Activated T-helper 1 cell treated with anti-CD3 and anti-CD28 coated beads, Interleukin-12 subunit alpha, Interleukin-12 subunit beta, Interleukin-2, Interleukin-4 antibody, amounts not matched to agents 30 ng/mL and 10 ng/mL and 1 ng/mL, durations not matched to agents 14 hours and 24 hours and 36 hours (primary cell): ENCODE data around the gene HOXB8. TPM values are rescaled to one million over a fixed set of nuclear protein-coding genes. Genes with fewer than 3 reads are reported as not detected.

Experiments used
- DNase-seq: peaks from one replicate; pipeline ENCODE4 v3.0.0; 2021; ENCODE audit warnings: low spot score
- H3K27ac Mint-ChIP-seq: one replicate; pipeline ENCODE4 v1.8.0; 2021; ENCODE audit warnings: mild to moderate bottlenecking, mixed read lengths
- H3K27me3 Mint-ChIP-seq: one replicate; pipeline ENCODE4 v1.8.0; 2022; ENCODE audit warnings: mild to moderate bottlenecking, moderate library complexity, mixed read lengths; ENCODE audit not compliant: insufficient read depth
- H3K36me3 Mint-ChIP-seq: one replicate; pipeline ENCODE4 v1.8.0; 2021; ENCODE audit warnings: low read depth, mixed read lengths
- H3K4me1 Mint-ChIP-seq: one replicate; pipeline ENCODE4 v1.8.0; 2021; ENCODE audit warnings: low read depth, mixed read lengths
- H3K4me3 Mint-ChIP-seq: one replicate; pipeline ENCODE4 v1.8.0; 2021; ENCODE audit warnings: mild to moderate bottlenecking, moderate library complexity, mixed read lengths
- H3K9me3 Mint-ChIP-seq: one replicate; pipeline ENCODE4 v1.8.0; 2021; ENCODE audit warnings: mixed read lengths
- intact Hi-C: fragments of 100-400 bp; cut with micrococcal nuclease; formaldehyde crosslinking; loops from one replicate; pipeline ENCODE4 v1.15.1; 2024
- total RNA-seq: library from RNA; stranded (reverse); gene quantifications from 2 replicates; pipeline ENCODE4 v1.2.3, GENCODE V29; 2022

HOXB8 gene
- total RNA-seq, 1 donor from 2014 or later: not detected

DNA sequence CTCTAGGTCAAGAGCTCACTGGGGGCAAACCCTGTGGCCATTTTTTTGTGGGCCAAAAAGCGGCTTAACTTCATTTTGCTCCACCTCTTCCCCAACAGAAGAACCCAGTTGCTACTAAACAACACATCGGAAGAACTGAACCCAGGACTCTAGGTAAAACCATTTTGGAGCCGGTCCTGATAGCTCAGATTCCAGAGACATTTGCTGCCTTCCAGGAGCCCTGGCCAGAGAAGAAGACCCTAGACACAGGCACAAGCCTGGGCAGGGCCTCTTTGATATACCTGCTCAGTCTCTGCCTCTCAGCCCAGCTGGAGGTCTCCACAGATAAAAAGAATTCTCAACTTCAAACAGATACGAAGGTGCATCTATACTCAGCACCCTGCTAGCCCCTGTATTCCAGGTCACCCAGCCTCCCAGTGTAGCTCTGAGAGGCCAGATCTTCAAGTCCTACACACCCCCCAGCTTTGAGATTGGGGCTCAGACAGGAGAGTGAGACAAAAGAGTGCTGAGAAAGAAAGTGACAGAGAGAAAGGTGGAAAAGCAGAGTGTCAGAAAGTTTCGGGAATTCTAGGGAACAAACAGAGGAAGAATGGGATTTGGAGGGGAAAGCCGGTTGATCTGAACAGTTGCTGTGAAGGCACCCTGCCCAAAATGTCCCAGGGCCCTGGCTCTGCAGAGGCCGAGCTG is 17.6 kb upstream of the HOXB8 start:
- H3K4me3 Mint-ChIP-seq: peak overlapping the region; percentile 50
- intact Hi-C loops: no loop called here
- peak overlapping the region; percentile 66 for H3K27ac Mint-ChIP-seq
- DNase-seq: no peak
- H3K4me1 Mint-ChIP-seq: peaks cover 10% of the 10 kb centered on the region
- H3K36me3 Mint-ChIP-seq: no peaks in the 10 kb centered on the region
- no peaks in the 10 kb centered on the region for H3K9me3 Mint-ChIP-seq
- H3K27me3 Mint-ChIP-seq: peaks cover 89% of the 10 kb centered on the region

GRCh38 chr17:48631693-48632578 is 16.8 kb upstream of the HOXB8 start:
- Mint-ChIP-seq H3K27ac (no peak overlapping the region), H3K36me3 (no peaks in the 10 kb centered on the region), H3K9me3 (no peaks in the 10 kb centered on the region), H3K4me3 (no peak overlapping the region), H3K27me3 (peaks cover 89% of the 10 kb centered on the region), H3K4me1 (peaks cover 12% of the 10 kb centered on the region)
- no peak for DNase-seq
- intact Hi-C loops: no loop called here

DNA sequence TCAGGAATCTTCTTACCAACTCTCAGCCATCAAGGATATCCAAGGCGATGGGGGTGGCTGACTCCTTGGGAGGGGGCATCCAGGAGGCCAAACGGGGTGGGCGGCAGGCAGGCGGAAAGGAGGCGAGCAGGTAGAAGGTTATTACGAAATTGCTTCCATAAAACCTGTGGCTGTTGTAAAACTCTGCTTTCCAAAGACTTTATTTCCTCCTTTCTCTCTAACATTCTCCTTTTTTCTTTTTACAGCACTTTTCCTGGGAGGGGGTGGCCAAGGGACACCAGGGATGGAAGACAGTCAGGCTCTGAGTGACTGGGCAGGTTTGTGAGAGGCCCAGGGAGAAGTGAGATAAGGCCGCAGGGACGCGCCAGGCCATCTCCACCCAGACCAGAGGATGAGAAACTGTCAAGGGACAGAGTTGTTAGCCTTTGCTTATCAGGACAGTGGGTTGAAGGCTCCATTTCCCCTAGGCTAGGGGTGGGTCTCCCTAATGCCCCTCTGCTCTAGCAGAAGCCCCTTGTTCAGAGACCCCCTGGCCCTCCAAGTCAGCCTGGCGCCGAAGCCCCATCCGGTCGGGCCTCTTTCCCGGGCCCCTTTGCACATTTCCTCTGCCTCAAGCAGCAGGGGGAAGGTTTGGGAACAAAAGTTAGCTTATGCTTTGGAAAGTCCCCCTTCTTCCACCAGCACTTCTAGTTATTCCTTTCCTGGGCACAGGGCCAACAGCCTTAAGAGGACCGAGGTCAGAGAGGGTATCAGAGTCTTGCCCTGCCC is 16.0 kb upstream of the HOXB8 start:
- intact Hi-C loops: no loop called here
- no peak overlapping the region for H3K4me3 Mint-ChIP-seq
- H3K4me1 Mint-ChIP-seq: peaks cover 15% of the 10 kb centered on the region

DNA sequence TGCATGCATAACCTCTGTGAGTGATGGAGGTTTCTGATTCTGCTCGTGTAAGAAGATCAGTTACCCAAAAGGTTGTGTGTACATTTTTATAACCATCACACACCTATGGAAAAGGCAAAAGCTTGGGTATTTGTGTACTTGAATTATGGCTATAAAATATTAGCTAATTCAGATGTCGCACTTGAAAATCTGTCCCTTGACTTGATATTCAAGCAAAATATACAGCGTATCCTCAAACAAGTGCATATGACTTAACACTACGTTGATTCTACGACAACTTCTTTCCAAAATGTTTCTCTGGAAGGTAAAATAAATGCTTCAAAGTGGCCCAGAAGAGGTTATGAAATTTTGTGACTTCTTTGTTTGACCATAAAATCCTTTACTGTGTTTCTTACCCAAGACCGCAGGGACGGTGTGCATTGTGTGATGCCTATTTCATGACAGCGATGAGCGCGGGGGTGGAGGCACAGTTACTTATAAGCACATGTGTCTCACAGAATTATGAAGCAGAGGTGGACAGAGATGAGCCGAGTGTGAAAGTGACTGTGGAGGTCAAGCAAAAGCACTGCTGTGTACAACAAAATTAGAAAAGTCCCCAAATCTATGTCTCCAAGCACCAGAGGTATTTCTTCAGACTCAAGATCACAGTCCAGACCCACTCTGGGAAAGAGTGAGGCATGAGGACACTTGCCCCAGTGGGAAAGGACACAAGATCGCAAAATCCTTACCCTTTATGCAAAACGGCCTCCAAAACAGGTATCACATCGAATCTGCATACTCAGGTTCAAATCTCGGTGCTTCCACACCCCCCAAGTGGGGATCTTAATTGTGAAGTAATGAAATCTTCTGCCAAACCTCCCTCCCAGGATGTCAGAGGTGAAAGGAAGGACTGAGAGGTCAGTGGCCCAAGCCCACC is 15.2 kb upstream of the HOXB8 start:
- Mint-ChIP-seq H3K27ac (no peak overlapping the region), H3K36me3 (peaks cover 1% of the 10 kb centered on the region), H3K4me3 (no peak overlapping the region), H3K4me1 (peaks cover 16% of the 10 kb centered on the region), H3K27me3 (peaks cover 84% of the 10 kb centered on the region), H3K9me3 (no peaks in the 10 kb centered on the region)
- intact Hi-C loops: no loop called here
- DNase-seq: no peak

More for the DNA sequence above, 16.0 kb upstream of the HOXB8 start:
- H3K9me3 Mint-ChIP-seq: no peaks in the 10 kb centered on the region
- H3K27me3 Mint-ChIP-seq: peaks cover 88% of the 10 kb centered on the region
- no peak overlapping the region for H3K27ac Mint-ChIP-seq
- peaks cover 1% of the 10 kb centered on the region for H3K36me3 Mint-ChIP-seq
- DNase-seq: no peak

- peaks cover 81% of the 10 kb centered on the region for H3K27me3 Mint-ChIP-seq
- H3K36me3 Mint-ChIP-seq: peaks cover 1% of the 10 kb centered on the region
- intact Hi-C loops: no loop called here
- peaks cover 16% of the 10 kb centered on the region for H3K4me1 Mint-ChIP-seq
- no peak for DNase-seq
- no peak overlapping the region for H3K4me3 Mint-ChIP-seq
- no peak overlapping the region for H3K27ac Mint-ChIP-seq
- no peaks in the 10 kb centered on the region for H3K9me3 Mint-ChIP-seq
Observed at GRCh38 chr17:48629411-48629759, 14.3 kb upstream of the HOXB8 start.

DNA sequence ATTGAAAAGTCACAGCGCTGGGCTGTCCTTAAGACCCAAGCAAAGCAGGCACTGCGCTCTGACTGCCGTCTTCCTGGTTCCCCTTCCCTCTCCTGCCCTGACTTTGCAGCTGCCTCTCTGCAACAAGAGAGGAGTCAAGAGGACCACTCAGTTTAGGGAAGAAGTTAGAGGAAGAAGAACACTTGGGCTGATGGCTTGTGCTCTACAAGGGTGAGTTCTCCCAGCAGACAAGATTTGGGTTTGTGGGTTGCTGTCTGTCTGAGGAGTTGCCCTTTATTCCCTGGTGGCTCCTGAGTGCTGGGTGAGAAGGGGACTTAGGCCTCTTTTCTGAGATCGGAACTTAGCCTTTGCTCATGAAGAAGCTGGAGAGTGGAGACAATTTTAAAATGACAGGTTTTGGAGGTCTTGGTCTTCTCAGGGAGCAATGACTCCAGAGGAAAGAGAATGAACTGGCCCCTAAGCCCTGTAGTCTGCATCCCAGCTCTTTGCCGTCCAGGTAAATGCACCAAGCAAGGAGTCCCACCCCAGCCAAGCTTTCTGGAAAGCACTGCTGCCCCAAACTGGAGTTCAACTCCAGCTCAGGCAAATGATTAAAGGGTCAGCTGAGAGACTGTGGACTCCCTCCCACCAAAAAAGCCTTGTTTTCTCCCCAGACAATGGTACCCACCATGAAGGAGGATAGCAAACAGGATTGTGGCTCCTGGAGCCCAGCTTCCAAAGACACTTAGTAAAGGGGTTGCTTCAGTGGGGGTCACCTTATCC is 13.7 kb upstream of the HOXB8 start:
- Mint-ChIP-seq H3K27ac (no peak overlapping the region), H3K4me3 (no peak overlapping the region), H3K4me1 (peaks cover 16% of the 10 kb centered on the region), H3K36me3 (peaks cover 1% of the 10 kb centered on the region), H3K27me3 (peaks cover 82% of the 10 kb centered on the region), H3K9me3 (no peaks in the 10 kb centered on the region)
- intact Hi-C loops: no loop called here
- no peak for DNase-seq

DNA sequence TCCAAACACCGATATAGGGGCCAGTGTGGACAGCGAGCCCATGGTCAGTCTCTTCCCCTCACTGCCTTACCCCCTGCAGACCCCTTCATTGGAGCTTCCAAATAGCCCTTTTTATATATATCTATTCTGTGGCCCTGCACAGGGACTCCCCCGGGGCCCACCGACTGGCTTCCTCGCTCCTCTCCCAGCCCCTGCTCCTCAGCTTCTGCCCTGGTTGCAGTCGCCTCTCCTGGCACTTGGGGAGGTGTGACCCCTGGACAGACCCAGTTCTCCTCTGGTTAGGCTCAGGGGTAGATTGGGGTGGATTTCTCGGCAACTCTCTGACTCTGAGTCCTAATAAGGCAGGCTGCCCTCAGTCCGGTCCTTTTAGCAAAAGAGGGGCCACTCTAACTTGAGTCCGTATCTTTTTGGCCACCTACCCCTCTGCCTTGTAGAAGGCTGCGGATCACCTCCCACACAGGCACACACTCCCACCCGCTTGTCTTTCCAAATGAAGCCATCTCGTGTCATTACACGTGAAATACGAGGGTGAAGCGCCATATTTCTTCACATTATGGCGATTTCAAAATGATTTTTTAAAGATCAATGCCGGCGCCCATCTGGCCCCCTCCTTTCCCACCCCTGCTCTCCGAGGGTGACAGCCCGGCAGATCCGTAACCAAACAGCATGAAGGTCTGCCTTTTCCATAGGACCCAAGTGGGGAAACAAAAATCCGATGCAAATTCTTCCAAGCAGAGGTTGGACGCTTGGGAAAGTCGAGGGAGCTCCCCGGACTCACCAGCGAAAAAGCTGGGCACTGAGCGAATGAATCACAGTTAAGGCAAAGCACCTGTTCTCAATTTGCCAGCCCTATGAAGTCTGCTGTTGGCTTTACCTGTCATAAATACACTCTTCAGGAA is 12.8 kb upstream of the HOXB8 start:
- Mint-ChIP-seq H3K36me3 (peaks cover 1% of the 10 kb centered on the region), H3K4me1 (peaks cover 14% of the 10 kb centered on the region), H3K27ac (no peak overlapping the region), H3K9me3 (no peaks in the 10 kb centered on the region), H3K4me3 (no peak overlapping the region), H3K27me3 (peaks cover 84% of the 10 kb centered on the region)
- DNase-seq: no peak
- intact Hi-C loops: no loop called here

DNA sequence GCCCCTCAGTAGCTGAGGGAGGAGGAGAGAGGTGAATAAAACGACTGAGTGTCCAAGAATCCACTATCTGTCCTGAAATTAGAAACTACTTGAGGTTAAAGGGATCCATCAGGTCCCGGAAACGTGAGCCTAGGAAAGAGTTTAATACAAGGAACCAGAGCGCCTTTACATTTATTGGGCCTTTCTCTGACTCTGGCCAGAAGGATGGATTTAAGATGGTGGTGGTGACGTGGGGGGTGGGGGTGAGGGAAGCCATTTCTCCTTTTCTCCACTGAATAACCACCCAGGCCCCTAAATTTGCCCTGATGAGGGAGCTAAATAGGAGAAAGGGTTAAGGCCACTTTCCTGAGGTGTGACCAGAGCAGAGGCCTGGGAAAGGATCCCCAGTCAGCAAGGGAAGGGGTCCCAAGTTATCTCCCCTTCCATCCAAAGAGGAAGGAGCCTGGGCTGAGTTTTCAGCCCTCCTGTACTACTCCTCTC is 12.1 kb upstream of the HOXB8 start:
- no peak for DNase-seq
- Mint-ChIP-seq H3K4me3 (no peak overlapping the region), H3K36me3 (peaks cover 1% of the 10 kb centered on the region), H3K27me3 (peaks cover 84% of the 10 kb centered on the region), H3K4me1 (peaks cover 11% of the 10 kb centered on the region), H3K9me3 (no peaks in the 10 kb centered on the region), H3K27ac (no peak overlapping the region)
- intact Hi-C loops: no loop called here

DNA sequence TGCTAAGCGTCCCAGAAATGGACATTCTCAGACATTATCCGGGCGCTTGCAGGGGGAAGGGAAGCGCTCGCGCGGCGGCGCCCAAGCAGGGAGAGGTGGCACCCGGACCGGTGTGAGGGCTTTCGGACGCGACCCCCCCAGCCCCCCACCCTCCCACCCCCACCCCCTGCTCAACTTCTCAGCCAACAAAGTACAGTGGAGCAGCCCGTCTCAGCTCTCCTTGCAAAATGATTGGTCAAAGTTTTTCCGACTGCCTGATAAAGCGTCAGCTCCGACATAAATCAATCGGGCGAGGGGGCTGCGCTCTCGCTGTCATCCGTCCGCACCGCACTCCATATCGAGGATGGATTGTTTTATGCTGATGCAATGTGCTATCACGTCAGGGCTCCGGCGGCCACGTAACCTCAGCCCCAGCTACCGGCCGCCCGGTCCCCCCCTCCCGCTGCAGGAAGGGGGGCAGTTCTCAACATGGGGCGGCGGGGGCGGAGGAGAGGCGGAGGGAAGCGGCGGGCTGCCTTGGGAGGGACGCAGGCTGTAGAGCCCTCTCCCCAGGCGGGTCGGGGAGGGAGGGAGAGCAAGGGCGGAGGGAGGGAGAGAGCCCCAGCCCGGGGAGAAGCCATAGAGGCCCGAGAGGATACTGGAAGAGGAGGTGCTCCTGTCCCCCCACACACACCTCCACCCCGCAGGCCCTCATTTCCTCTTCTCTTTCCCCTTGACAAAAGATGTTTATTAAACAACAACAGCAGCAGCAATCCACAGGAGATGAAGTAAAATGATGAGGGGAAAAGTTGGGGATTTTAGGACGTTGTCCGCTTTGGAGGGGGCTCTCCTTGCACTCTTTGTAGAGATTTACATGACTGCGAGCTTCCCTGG is 11.4 kb upstream of the HOXB8 start, which contains the start of gene HOXB9:
TSS of gene HOXB9 (minus strand) at position 114 of the 873 bp plus-strand sequence. CDS start at position 25, 89 bp downstream.
- Mint-ChIP-seq H3K27me3 (peaks cover 87% of the 10 kb centered on the region), H3K9me3 (no peaks in the 10 kb centered on the region), H3K36me3 (peaks cover 1% of the 10 kb centered on the region), H3K4me1 (peaks cover 11% of the 10 kb centered on the region), H3K27ac (peak within 1 kb of the TSS; percentile 89), H3K4me3 (peak within 1 kb of the TSS; percentile 85)
- no peak for DNase-seq
- intact Hi-C loops: no loop called here

DNA sequence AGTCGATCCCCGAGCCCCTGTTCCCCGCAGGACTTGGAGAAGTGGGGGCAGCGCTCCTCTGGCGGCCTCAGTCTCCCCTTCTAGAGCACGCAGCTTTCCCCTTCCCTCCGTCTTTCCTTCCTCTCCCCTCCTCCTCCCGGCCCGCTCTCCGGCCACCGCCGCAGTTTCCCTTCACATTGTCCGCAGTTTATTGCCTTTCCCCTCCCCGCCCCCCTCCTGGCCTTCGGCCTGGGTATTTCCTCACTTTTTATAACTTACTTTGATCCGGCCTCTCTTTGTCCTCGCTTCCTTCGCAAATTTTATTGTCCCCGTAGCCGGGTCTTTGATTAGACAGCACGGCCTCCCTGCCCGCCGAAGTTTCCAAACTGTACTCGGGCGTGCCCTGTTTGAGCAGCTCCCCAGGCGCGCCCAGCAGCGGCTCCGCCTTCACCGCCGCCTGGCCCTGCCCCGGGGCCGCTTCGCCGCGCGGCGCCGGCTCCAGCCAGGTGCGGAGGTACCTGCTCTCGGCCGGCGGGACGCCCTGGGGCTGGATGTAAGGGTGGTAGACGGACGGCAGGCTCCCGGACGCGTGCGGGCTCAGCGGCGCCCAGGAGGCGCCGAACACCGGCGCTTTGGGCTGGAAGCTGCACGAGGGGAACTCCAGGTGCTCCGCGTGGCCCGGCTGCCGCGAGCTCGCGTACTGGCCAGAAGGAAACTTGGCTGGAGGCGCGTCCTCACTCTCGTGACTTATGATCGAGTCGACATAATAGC is 10.6 kb upstream of the HOXB8 start:
- peak overlapping the region; percentile 85 for H3K4me3 Mint-ChIP-seq
- H3K36me3 Mint-ChIP-seq: peaks cover 1% of the 10 kb centered on the region
- H3K9me3 Mint-ChIP-seq: no peaks in the 10 kb centered on the region
- H3K27me3 Mint-ChIP-seq: peaks cover 87% of the 10 kb centered on the region
- DNase-seq: no peak
- H3K27ac Mint-ChIP-seq: peak overlapping the region; percentile 66
- H3K4me1 Mint-ChIP-seq: peaks cover 11% of the 10 kb centered on the region
- intact Hi-C loops: no loop called here
